LNCAP (cell line): ENCODE measurements around the gene FLT3.

ENCODE experiments used
- CTCF ChIP-seq: fragments of 450-650 bp; IDR thresholded peaks from 2 replicates; pipeline ENCODE4 v1.5.1; 2017; ENCODE audit warnings: mild to moderate bottlenecking

Gene FLT3

GRCh38 chr13:28137596-28137995 is 37.2 kb upstream of the FLT3 start:
- no peak for TF ChIP-seq CTCF

- no peak for TF ChIP-seq CTCF
These were observed 36.5 kb upstream of the FLT3 start for GRCh38 chr13:28136916-28137315.

- no peak for TF ChIP-seq CTCF
These were observed 31.3 kb upstream of the FLT3 start for GRCh38 chr13:28131646-28132045.

GRCh38 chr13:28129911-28130693 is 29.7 kb upstream of the FLT3 start:
- no peak for TF ChIP-seq CTCF

- TF ChIP-seq CTCF, result no peak
These were observed 28.6 kb upstream of the FLT3 start for GRCh38 chr13:28128926-28129325.

GRCh38 chr13:28128030-28128429 is 27.7 kb upstream of the FLT3 start:
- no peak for TF ChIP-seq CTCF

- no peak for TF ChIP-seq CTCF
These were observed 20.8 kb upstream of the FLT3 start for GRCh38 chr13:28121224-28121623.

- TF ChIP-seq CTCF, result no peak
These were observed 19.9 kb upstream of the FLT3 start for GRCh38 chr13:28120317-28120716.
